ENCODE results near the gene RABAC1. TPM values are rescaled to one million over a fixed set of nuclear protein-coding genes. Genes with fewer than 3 reads are reported as not detected.

RABAC1 gene
- total and polyA plus RNA-seq, 10 of the 15 experiments (the other 5 are each of a cell fraction or from before 2014, with no cell fraction given), result 10.9 to 115 (median 49.2) TPM

DNA sequence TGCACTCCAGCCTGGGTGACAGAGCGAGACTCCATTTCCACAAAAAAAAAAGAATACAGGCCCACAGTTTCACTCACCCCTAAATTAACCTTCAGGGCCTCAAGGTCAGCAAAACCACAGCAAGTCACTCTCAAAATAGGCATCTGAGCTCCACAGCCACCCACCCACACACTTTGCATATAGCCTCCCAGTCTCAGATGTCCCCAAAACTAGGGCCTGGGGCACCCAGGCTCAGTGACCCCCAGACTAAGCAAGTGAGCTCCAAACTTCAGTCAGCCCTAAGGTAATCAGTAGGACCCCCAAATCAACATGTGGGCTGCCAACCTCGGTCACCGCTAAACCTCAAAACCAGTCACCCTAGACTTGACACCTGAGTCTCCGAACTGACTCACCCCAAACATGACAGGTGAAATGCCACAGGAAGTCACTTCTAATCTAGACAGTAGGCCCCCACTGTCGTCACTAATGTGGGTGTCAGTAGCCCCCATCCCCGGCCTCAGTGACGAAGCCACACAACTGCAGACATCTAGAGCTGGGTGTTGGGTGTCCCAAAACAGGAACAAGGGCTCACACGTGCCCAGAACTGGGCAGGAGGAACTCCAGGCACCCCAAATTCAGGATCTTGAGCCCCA lies 13.9 kb downstream of the RABAC1 start (continued):
- TF ChIP-seq, protein P1, sequence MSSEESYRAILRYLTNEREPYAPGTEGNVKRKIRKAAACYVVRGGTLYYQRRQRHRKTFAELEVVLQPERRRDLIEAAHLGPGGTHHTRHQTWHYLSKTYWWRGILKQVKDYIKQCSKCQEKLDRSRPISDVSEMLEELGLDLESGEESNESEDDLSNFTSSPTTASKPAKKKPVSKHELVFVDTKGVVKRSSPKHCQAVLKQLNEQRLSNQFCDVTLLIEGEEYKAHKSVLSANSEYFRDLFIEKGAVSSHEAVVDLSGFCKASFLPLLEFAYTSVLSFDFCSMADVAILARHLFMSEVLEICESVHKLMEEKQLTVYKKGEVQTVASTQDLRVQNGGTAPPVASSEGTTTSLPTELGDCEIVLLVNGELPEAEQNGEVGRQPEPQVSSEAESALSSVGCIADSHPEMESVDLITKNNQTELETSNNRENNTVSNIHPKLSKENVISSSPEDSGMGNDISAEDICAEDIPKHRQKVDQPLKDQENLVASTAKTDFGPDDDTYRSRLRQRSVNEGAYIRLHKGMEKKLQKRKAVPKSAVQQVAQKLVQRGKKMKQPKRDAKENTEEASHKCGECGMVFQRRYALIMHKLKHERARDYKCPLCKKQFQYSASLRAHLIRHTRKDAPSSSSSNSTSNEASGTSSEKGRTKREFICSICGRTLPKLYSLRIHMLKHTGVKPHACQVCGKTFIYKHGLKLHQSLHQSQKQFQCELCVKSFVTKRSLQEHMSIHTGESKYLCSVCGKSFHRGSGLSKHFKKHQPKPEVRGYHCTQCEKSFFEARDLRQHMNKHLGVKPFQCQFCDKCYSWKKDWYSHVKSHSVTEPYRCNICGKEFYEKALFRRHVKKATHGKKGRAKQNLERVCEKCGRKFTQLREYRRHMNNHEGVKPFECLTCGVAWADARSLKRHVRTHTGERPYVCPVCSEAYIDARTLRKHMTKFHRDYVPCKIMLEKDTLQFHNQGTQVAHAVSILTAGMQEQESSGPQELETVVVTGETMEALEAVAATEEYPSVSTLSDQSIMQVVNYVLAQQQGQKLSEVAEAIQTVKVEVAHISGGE (CRISPR knock-in tag; IDR thresholded peaks at IDR 0.05), result no peak
- no peak for TF ChIP-seq TCF7 (IDR thresholded peaks at IDR 0.05; ENCODE audit: borderline replicate concordance)
- TF ChIP-seq ZNF217 (IDR thresholded peaks at IDR 0.05), result peak; percentile 22
- peak; percentile 98 for TF ChIP-seq RUNX3 (IDR thresholded peaks at IDR 0.05; ENCODE audit: low read length)
- no peak for TF ChIP-seq HSF1 (IDR thresholded peaks at IDR 0.05; ENCODE audit: low read depth, low read length)
- peak; percentile 96 for TF ChIP-seq GATAD2B (conservative IDR thresholded peaks at IDR 0.05; ENCODE audit: low read depth)
- TF ChIP-seq, protein P2, sequence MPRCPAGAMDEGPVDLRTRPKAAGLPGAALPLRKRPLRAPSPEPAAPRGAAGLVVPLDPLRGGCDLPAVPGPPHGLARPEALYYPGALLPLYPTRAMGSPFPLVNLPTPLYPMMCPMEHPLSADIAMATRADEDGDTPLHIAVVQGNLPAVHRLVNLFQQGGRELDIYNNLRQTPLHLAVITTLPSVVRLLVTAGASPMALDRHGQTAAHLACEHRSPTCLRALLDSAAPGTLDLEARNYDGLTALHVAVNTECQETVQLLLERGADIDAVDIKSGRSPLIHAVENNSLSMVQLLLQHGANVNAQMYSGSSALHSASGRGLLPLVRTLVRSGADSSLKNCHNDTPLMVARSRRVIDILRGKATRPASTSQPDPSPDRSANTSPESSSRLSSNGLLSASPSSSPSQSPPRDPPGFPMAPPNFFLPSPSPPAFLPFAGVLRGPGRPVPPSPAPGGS (IDR thresholded peaks at IDR 0.05; ENCODE audit: borderline replicate concordance, insufficient read depth, low read depth, low read length, poor library complexity, severe bottlenecking), result peak; percentile 65
- TF ChIP-seq, protein P3, sequence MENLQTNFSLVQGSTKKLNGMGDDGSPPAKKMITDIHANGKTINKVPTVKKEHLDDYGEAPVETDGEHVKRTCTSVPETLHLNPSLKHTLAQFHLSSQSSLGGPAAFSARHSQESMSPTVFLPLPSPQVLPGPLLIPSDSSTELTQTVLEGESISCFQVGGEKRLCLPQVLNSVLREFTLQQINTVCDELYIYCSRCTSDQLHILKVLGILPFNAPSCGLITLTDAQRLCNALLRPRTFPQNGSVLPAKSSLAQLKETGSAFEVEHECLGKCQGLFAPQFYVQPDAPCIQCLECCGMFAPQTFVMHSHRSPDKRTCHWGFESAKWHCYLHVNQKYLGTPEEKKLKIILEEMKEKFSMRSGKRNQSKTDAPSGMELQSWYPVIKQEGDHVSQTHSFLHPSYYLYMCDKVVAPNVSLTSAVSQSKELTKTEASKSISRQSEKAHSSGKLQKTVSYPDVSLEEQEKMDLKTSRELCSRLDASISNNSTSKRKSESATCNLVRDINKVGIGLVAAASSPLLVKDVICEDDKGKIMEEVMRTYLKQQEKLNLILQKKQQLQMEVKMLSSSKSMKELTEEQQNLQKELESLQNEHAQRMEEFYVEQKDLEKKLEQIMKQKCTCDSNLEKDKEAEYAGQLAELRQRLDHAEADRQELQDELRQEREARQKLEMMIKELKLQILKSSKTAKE (IDR thresholded peaks at IDR 0.05; ENCODE audit: low read depth, poor library complexity, severe bottlenecking), result peak; percentile 99
- TF ChIP-seq NFIC (IDR thresholded peaks at IDR 0.05; ENCODE audit: low read depth, low read length), result peak; percentile 98
- peak; percentile 80; the same call in 1 of the 2 replicates for TF ChIP-seq SPI1 (IDR thresholded peaks at IDR 0.05; ENCODE audit: borderline replicate concordance, insufficient read depth, low read depth, low read length)
- peak; percentile 96 to 98 for TF ChIP-seq EP300 (IDR thresholded peaks at IDR 0.05; ENCODE audit: borderline replicate concordance in 1 of 2, control insufficient read depth in 1 of 2, low read depth in 2 of 2, low read length in 2 of 2)
- TF ChIP-seq HDAC2 (IDR thresholded peaks at IDR 0.05), result no peak
- TF ChIP-seq ETV6 (conservative IDR thresholded peaks at IDR 0.05 in 1 of 2, IDR thresholded peaks at IDR 0.05 in 1 of 2; ENCODE audit: borderline replicate concordance in 1 of 2, low read depth in 1 of 2), result peak in 1 of 2 experiments; percentile 85; a peak in 2 of 4 replicates
- TF ChIP-seq ZBED1 (IDR thresholded peaks at IDR 0.05; ENCODE audit: borderline replicate concordance), result peak; percentile 68
- TF ChIP-seq ESRRA (IDR thresholded peaks at IDR 0.05; ENCODE audit: low read length), result peak; percentile 99
- TF ChIP-seq SMC3 (IDR thresholded peaks at IDR 0.05; ENCODE audit: borderline replicate concordance, low read length), result no peak; the same call in 1 of the 2 replicates
- TF ChIP-seq MEF2A (IDR thresholded peaks at IDR 0.05; ENCODE audit: insufficient read depth, low read depth, low read length), result peak; percentile 86; the same call in 1 of the 2 replicates
- TF ChIP-seq TBL1XR1 (IDR thresholded peaks at IDR 0.05; ENCODE audit: low read depth, low read length), result peak; percentile 96
- 0 out of 2 replicates have a peak, but pooled peaks have one; percentile 42 for TF ChIP-seq JUND (IDR thresholded peaks at IDR 0.05; ENCODE audit: low read depth, low read length)
- peak; percentile 54 for TF ChIP-seq POLR2A (IDR thresholded peaks at IDR 0.05; ENCODE audit: low read depth, low read length)
- TF ChIP-seq EED (IDR thresholded peaks at IDR 0.05; ENCODE audit: low read depth), result peak; percentile 73
